CD14-positive monocyte (primary cell): ENCODE measurements around the gene PGAP6. TPM values are rescaled to one million over a fixed set of nuclear protein-coding genes. Genes with fewer than 3 reads are reported as not detected.

ENCODE experiments used
- DNase-seq, 3 donors: peaks; one replicate each; pipeline ENCODE4 v3.0.0-alpha.2; 2011 to 2022
- H2AFZ ChIP-seq: 2 replicates; pipeline ENCODE4 v1.6.0; 2012; ENCODE audit warnings: mild to moderate bottlenecking, low read depth, low read length, inconsistent platforms; ENCODE audit not compliant: insufficient read depth, poor library complexity, severe bottlenecking
- H3K27ac ChIP-seq, 2 donors: 1 replicate in 1 of 2; 2 replicates in 1 of 2; pipeline ENCODE4 v1.5.1; 2012 to 2013; ENCODE audit warnings: low read length in 2 of 2, control low read depth in 1 of 2, inconsistent platforms in 1 of 2, low read depth in 1 of 2, mild to moderate bottlenecking in 1 of 2
- H3K27me3 ChIP-seq, 2 donors: one replicate each; pipeline versions ENCODE4 v1.6.0 to v1.6.1; 2011 to 2013; ENCODE audit warnings: low read length in 2 of 2; ENCODE audit not compliant: control insufficient read depth in 2 of 2, insufficient read depth in 2 of 2
- H3K36me3 ChIP-seq, 2 donors: replicated peaks in 1 of 2; 1 replicate in 1 of 2; 2 replicates in 1 of 2; pipeline versions ENCODE4 v1.5.1 to v1.6.1; 2012 to 2013; ENCODE audit warnings: low read length in 2 of 2, control low read depth in 1 of 2, inconsistent platforms in 1 of 2, mild to moderate bottlenecking in 1 of 2; ENCODE audit not compliant: insufficient read depth in 2 of 2, control insufficient read depth in 1 of 2
- H3K4me1 ChIP-seq, 2 donors: 1 replicate in 1 of 2; 2 replicates in 1 of 2; pipeline versions ENCODE4 v1.5.1 to v1.6.1; 2012 to 2013; ENCODE audit warnings: low read length in 2 of 2, control low read depth in 1 of 2, inconsistent platforms in 1 of 2, mild to moderate bottlenecking in 1 of 2, moderate library complexity in 1 of 2; ENCODE audit not compliant: insufficient read depth in 2 of 2, control insufficient read depth in 1 of 2
- H3K4me2 ChIP-seq: replicated peaks from 2 replicates; pipeline ENCODE3; 2012; ENCODE audit warnings: low read length, moderate library complexity, mild to moderate bottlenecking; ENCODE audit not compliant: poor library complexity, severe bottlenecking; ENCODE audit errors: extremely low read depth
- H3K4me3 ChIP-seq, 3 experiments: fragments of 200-600 bp in 1 of 3; sonication (generic) in 1 of 3; replicated peaks in 1 of 3; 1 replicate in 2 of 3; 2 replicates in 1 of 3; pipeline ENCODE4 v1.5.1; 2011 to 2013; ENCODE audit warnings: low read length in 3 of 3, mild to moderate bottlenecking in 3 of 3, control low read depth in 2 of 3, low read depth in 2 of 3, inconsistent platforms in 1 of 3, moderate library complexity in 1 of 3
- H3K79me2 ChIP-seq: 2 replicates; pipeline ENCODE4 v1.6.0; 2012; ENCODE audit warnings: mild to moderate bottlenecking, control low read depth, inconsistent platforms, low read length, moderate library complexity; ENCODE audit not compliant: insufficient read depth
- H3K9ac ChIP-seq: 2 replicates; pipeline ENCODE4 v1.6.0; 2017; ENCODE audit warnings: low read length, mild to moderate bottlenecking; ENCODE audit not compliant: insufficient read depth, poor library complexity, severe bottlenecking
- H3K9me3 ChIP-seq, 2 donors: replicated peaks in 1 of 2; 1 replicate in 1 of 2; 2 replicates in 1 of 2; pipeline versions ENCODE4 v1.5.1 to v1.6.1; 2012 to 2013; ENCODE audit warnings: low read length in 2 of 2, control low read depth in 1 of 2; ENCODE audit not compliant: control insufficient read depth in 1 of 2, insufficient read depth in 1 of 2
- H4K20me1 ChIP-seq: 2 replicates; pipeline ENCODE4 v1.6.0; 2012; ENCODE audit warnings: mild to moderate bottlenecking, low read length, control low read depth, moderate library complexity; ENCODE audit not compliant: insufficient read depth
- H3K27ac Mint-ChIP-seq, 7 donors: one replicate each; pipeline ENCODE4 v1.8.0; 2020; ENCODE audit warnings: mild to moderate bottlenecking in 7 of 7, mixed read lengths in 7 of 7, moderate library complexity in 6 of 7, inconsistent platforms in 2 of 7
- H3K27me3 Mint-ChIP-seq, 3 donors: one replicate each; pipeline ENCODE4 v1.8.0; 2021 to 2022; ENCODE audit warnings: low read depth in 3 of 3, mild to moderate bottlenecking in 3 of 3, mixed read lengths in 3 of 3, moderate library complexity in 3 of 3, inconsistent platforms in 1 of 3
- H3K36me3 Mint-ChIP-seq, 2 donors: one replicate each; pipeline ENCODE4 v1.8.0; 2020; ENCODE audit warnings: mixed read lengths in 2 of 2, inconsistent platforms in 1 of 2, mild to moderate bottlenecking in 1 of 2
- H3K4me1 Mint-ChIP-seq: one replicate; pipeline ENCODE4 v1.8.0; 2020; ENCODE audit warnings: mild to moderate bottlenecking, mixed read lengths
- H3K4me3 Mint-ChIP-seq, 2 donors: one replicate each; pipeline ENCODE4 v1.8.0; 2020; ENCODE audit warnings: mild to moderate bottlenecking in 2 of 2, mixed read lengths in 2 of 2, moderate library complexity in 1 of 2
- H3K9me3 Mint-ChIP-seq, 7 donors: one replicate each; pipeline ENCODE4 v1.8.0; 2020 to 2022; ENCODE audit warnings: mixed read lengths in 7 of 7, mild to moderate bottlenecking in 6 of 7, moderate library complexity in 6 of 7, inconsistent platforms in 2 of 7
- CTCF ChIP-seq: fragments of 200-600 bp; IDR thresholded peaks from one replicate; pipeline ENCODE4 v1.8.0; 2022; ENCODE audit warnings: antibody characterized with exemption, mild to moderate bottlenecking
- WGBS: methylation state at CpG from one replicate; pipeline ENCODE4 v1.1.5; 2013; ENCODE audit warnings: missing lambda C conversion rate; ENCODE audit not compliant: insufficient coverage; 5-methylcytosine and 5-hydroxymethylcytosine counted together
- intact Hi-C, 2 donors: fragments of 100-400 bp; cut with micrococcal nuclease; formaldehyde crosslinking; loops; one replicate each; pipeline versions ENCODE4 v1.15.0 to v1.15.1; 2023
- polyA plus RNA-seq, 3 donors: library from polyadenylated mRNA; depleted of rRNA in 1 of 3; unstranded in 2 of 3; stranded (reverse) in 1 of 3; fragments of 300-500 nt in 2 of 3; fragments of >200 nt in 1 of 3; fragmentation: Illumina TruSeq in 2 of 3; gene quantifications; 1 replicate in 2 of 3; 2 replicates in 1 of 3; pipeline ENCODE4 v1.2.3, GENCODE V29; 2012 to 2021

Gene PGAP6
- polyA plus RNA-seq, 3 donors = 18.2 to 137 (median 39.8) TPM

GRCh38 chr16:427250-427649, 45.5 kb upstream of the PGAP6 start:
- H3K36me3 ChIP-seq = no peaks in the 10 kb centered on the region
- peak overlapping the region; percentile 90 for H3K4me2 ChIP-seq
- Mint-ChIP-seq H3K4me3 (peak overlapping the region; percentile 76 to 87), H3K9me3 (peaks cover 0 to 9% (median 0%) of the 10 kb centered on the region in 7 donors), H3K27ac (no peak overlapping the region), H3K36me3 (peaks cover 7% of the 10 kb centered on the region in 2 donors), H3K4me1 (peaks cover 26% of the 10 kb centered on the region), H3K27me3 (peaks cover 31 to 38% (median 33%) of the 10 kb centered on the region in 3 donors)
- TF ChIP-seq CTCF = no peak
- 62% methylated on average over 8 of the region's 10 CpGs for WGBS
- peaks cover 12% of the 10 kb centered on the region for H4K20me1 ChIP-seq
- H3K4me1 ChIP-seq = peaks cover 24 to 31% of the 10 kb centered on the region in 2 donors
- peaks cover 0 to 24% of the 10 kb centered on the region in 2 donors for H3K27me3 ChIP-seq
- H2AFZ ChIP-seq = peak overlapping the region; percentile 79
- peak overlapping the region; percentile 56 for H3K9ac ChIP-seq
- no peaks in the 10 kb centered on the region for H3K9me3 ChIP-seq
- peak overlapping the region in 1 of 3 experiments; percentile 77 for H3K4me3 ChIP-seq
- H3K79me2 ChIP-seq = peaks cover 4% of the 10 kb centered on the region
- intact Hi-C loops = no loop called here
- H3K27ac ChIP-seq = no peak overlapping the region
- no peak for DNase-seq

GRCh38 chr16:426906-427249, 45.1 kb upstream of the PGAP6 start:
- Mint-ChIP-seq H3K9me3 (peaks cover 0 to 9% (median 0%) of the 10 kb centered on the region in 7 donors), H3K27me3 (peaks cover 29 to 38% (median 36%) of the 10 kb centered on the region in 3 donors), H3K27ac (peak overlapping the region in 1 of 7 donors; percentile 8), H3K4me1 (peaks cover 26% of the 10 kb centered on the region), H3K36me3 (peaks cover 7% of the 10 kb centered on the region in 2 donors), H3K4me3 (peak overlapping the region; percentile 76 to 87)
- Histone ChIP-seq H3K4me2 (peak overlapping the region; percentile 90), H2AFZ (peak overlapping the region; percentile 79), H3K4me1 (peaks cover 24 to 31% of the 10 kb centered on the region in 2 donors), H4K20me1 (peaks cover 12% of the 10 kb centered on the region), H3K9me3 (no peaks in the 10 kb centered on the region), H3K4me3 (peak overlapping the region; percentile 2 to 77 (median 17)), H3K27me3 (peaks cover 0 to 24% of the 10 kb centered on the region in 2 donors), H3K36me3 (no peaks in the 10 kb centered on the region), H3K79me2 (peaks cover 4% of the 10 kb centered on the region), H3K9ac (peak overlapping the region; percentile 56), H3K27ac (no peak overlapping the region)
- intact Hi-C loops = no loop called here
- TF ChIP-seq CTCF = no peak
- DNase-seq = no peak
- 8% methylated on average over 9 of the region's 13 CpGs for WGBS
